Neural progenitor cell (in vitro differentiated cells): ENCODE results near the gene SLFN13. TPM values are rescaled to one million over a fixed set of nuclear protein-coding genes. Genes with fewer than 3 reads are reported as not detected.

ENCODE experiments used
- DNase-seq: peaks from one replicate; pipeline ENCODE4 v3.0.0-alpha.2; 2016; ENCODE audit warnings: low spot score
- H2AFZ ChIP-seq: fragments of 200-600 bp; sonication (generic); replicated peaks from 2 replicates; pipeline ENCODE4 v1.6.1; 2016; ENCODE audit warnings: antibody characterized with exemption
- H3F3A ChIP-seq: fragments of 200-600 bp; sonication (generic); 2 replicates; pipeline ENCODE4 v1.6.1; 2016; ENCODE audit warnings: antibody characterized with exemption, low read depth
- H3K27ac ChIP-seq: fragments of 200-600 bp; sonication (generic); 2 replicates; pipeline ENCODE4 v1.5.1; 2016; ENCODE audit warnings: mild to moderate bottlenecking
- H3K27me3 ChIP-seq: fragments of 200-600 bp; sonication (generic); 2 replicates; pipeline ENCODE4 v1.6.1; 2016; ENCODE audit warnings: mild to moderate bottlenecking, moderate library complexity
- H3K36me3 ChIP-seq: fragments of 200-600 bp; sonication (generic); 2 replicates; pipeline ENCODE4 v1.5.1; 2016
- H3K4me1 ChIP-seq: fragments of 200-600 bp; sonication (generic); 2 replicates; pipeline ENCODE4 v1.6.1; 2016; ENCODE audit warnings: mixed run types
- H3K4me2 ChIP-seq: fragments of 200-600 bp; sonication (generic); 2 replicates; pipeline ENCODE4 v1.6.1; 2016
- H3K4me3 ChIP-seq: fragments of 200-600 bp; sonication (generic); 2 replicates; pipeline ENCODE4 v1.5.1; 2016
- H3K79me2 ChIP-seq: fragments of 200-600 bp; sonication (generic); 2 replicates; pipeline ENCODE4 v1.6.1; 2016; ENCODE audit warnings: low read depth
- H3K9ac ChIP-seq: fragments of 200-600 bp; sonication (generic); 2 replicates; pipeline ENCODE4 v1.6.1; 2016
- H3K9me3 ChIP-seq: fragments of 200-600 bp; sonication (generic); 2 replicates; pipeline ENCODE4 v1.5.1; 2016; ENCODE audit warnings: low read depth
- H4K20me1 ChIP-seq: fragments of 200-600 bp; sonication (generic); 2 replicates; pipeline ENCODE4 v1.6.1; 2016; ENCODE audit warnings: low read depth
- H3K27ac Mint-ChIP-seq: 3 replicates; pipeline ENCODE4 v1.8.0; 2021; ENCODE audit warnings: mixed read lengths
- H3K27me3 Mint-ChIP-seq: 2 replicates; pipeline ENCODE4 v1.8.0; 2022; ENCODE audit warnings: low read depth, mild to moderate bottlenecking, inconsistent platforms, moderate library complexity, mixed read lengths; ENCODE audit not compliant: insufficient read depth
- H3K36me3 Mint-ChIP-seq: 3 replicates; pipeline ENCODE4 v1.8.0; 2021; ENCODE audit warnings: mixed read lengths
- H3K4me1 Mint-ChIP-seq: 3 replicates; pipeline ENCODE4 v1.8.0; 2021; ENCODE audit warnings: mixed read lengths
- H3K4me3 Mint-ChIP-seq: 3 replicates; pipeline ENCODE4 v1.8.0; 2021; ENCODE audit warnings: mild to moderate bottlenecking, moderate library complexity, mixed read lengths
- H3K9me3 Mint-ChIP-seq: 3 replicates; pipeline ENCODE4 v1.8.0; 2020; ENCODE audit warnings: mixed read lengths
- CTCF ChIP-seq: fragments of 200-600 bp; sonication (generic); IDR thresholded peaks from 2 replicates; pipeline ENCODE4 v1.5.1; 2017; ENCODE audit warnings: antibody characterized with exemption, mild to moderate bottlenecking
- EZH2 ChIP-seq: fragments of 200-600 bp; sonication (generic); IDR thresholded peaks from 2 replicates; pipeline ENCODE4 v1.6.1; 2017; ENCODE audit warnings: antibody characterized with exemption, mild to moderate bottlenecking, moderate library complexity
- EZH2phosphoT487 ChIP-seq: fragments of 200-600 bp; sonication (generic); IDR thresholded peaks from 2 replicates; pipeline ENCODE4 v1.6.1; 2017; ENCODE audit warnings: antibody characterized with exemption
- total RNA-seq: library from RNA; depleted of rRNA; stranded (reverse); fragments of >200 nt; gene quantifications from 2 replicates; pipeline ENCODE4 v1.2.3, GENCODE V29; 2015; ENCODE audit warnings: low replicate concordance

SLFN13 gene
- total RNA-seq, 1 donor from 2014 or later = 0.88 TPM

GRCh38 chr17:35448899-35449227, 297 bp upstream of the SLFN13 start:
- Mint-ChIP-seq H3K4me1 (peaks cover 14% of the 10 kb centered on the region), H3K27ac (no peak overlapping the region), H3K36me3 (peaks cover 4% of the 10 kb centered on the region), H3K9me3 (peaks cover 2% of the 10 kb centered on the region), H3K4me3 (peak overlapping the region; percentile 86), H3K27me3 (peaks cover 25% of the 10 kb centered on the region)
- peak overlapping the region; percentile 79 for H3K4me2 ChIP-seq
- H2AFZ ChIP-seq = no peak overlapping the region
- peak; percentile 44 for TF ChIP-seq EZH2
- TF ChIP-seq EZH2phosphoT487 = peak; percentile 44
- TF ChIP-seq CTCF = no peak
- H3K9ac ChIP-seq = no peak overlapping the region
- H3K4me3 ChIP-seq = peak overlapping the region; percentile 47
- H3K27me3 ChIP-seq = peaks cover 100% of the 10 kb centered on the region
- DNase-seq = peak; percentile 29
- no peaks in the 10 kb centered on the region for H3K36me3 ChIP-seq
- H3F3A ChIP-seq = peaks cover 15% of the 10 kb centered on the region
- H3K9me3 ChIP-seq = no peaks in the 10 kb centered on the region
- peaks cover 16% of the 10 kb centered on the region for H3K4me1 ChIP-seq
- no peak overlapping the region for H3K27ac ChIP-seq
- H3K79me2 ChIP-seq = no peaks in the 10 kb centered on the region
- no peaks in the 10 kb centered on the region for H4K20me1 ChIP-seq

- H3K4me3 ChIP-seq = peak overlapping the region; percentile 47
- peak overlapping the region; percentile 93 for H3K27ac Mint-ChIP-seq
- H3K27ac ChIP-seq = no peak overlapping the region
Measured at GRCh38 chr17:35447499-35447898, 1.1 kb downstream of the SLFN13 start.

GRCh38 chr17:35438433-35438832, 10.1 kb downstream of the SLFN13 start:
- H3K4me1 Mint-ChIP-seq = peaks cover 34% of the 10 kb centered on the region
- Histone ChIP-seq H3K36me3 (no peaks in the 10 kb centered on the region), H3K27me3 (no peaks in the 10 kb centered on the region), H3F3A (no peaks in the 10 kb centered on the region), H3K9ac (no peak overlapping the region), H3K4me3 (no peak overlapping the region), H2AFZ (no peak overlapping the region), H3K79me2 (no peaks in the 10 kb centered on the region), H3K9me3 (no peaks in the 10 kb centered on the region), H3K27ac (no peak overlapping the region), H3K4me2 (no peak overlapping the region), H3K4me1 (peaks cover 1% of the 10 kb centered on the region), H4K20me1 (no peaks in the 10 kb centered on the region)
- H3K27ac Mint-ChIP-seq = no peak overlapping the region
- H3K36me3 Mint-ChIP-seq = no peaks in the 10 kb centered on the region
- no peak for TF ChIP-seq CTCF
- no peaks in the 10 kb centered on the region for H3K9me3 Mint-ChIP-seq
- no peaks in the 10 kb centered on the region for H3K27me3 Mint-ChIP-seq
- DNase-seq = no peak
- no peak overlapping the region for H3K4me3 Mint-ChIP-seq

More at GRCh38 chr17:35447499-35447898, 1.1 kb downstream of the SLFN13 start:
- H3K4me2 ChIP-seq = peak overlapping the region; percentile 79
- Mint-ChIP-seq H3K27me3 (peaks cover 14% of the 10 kb centered on the region), H3K36me3 (peaks cover 4% of the 10 kb centered on the region), H3K4me1 (peaks cover 14% of the 10 kb centered on the region), H3K4me3 (peak overlapping the region; percentile 86), H3K9me3 (peaks cover 2% of the 10 kb centered on the region)
- H3K4me1 ChIP-seq = peaks cover 16% of the 10 kb centered on the region
- H4K20me1 ChIP-seq = no peaks in the 10 kb centered on the region
- H3F3A ChIP-seq = peaks cover 15% of the 10 kb centered on the region
- no peak overlapping the region for H3K9ac ChIP-seq
- H2AFZ ChIP-seq = peak overlapping the region; percentile 73
- no peaks in the 10 kb centered on the region for H3K79me2 ChIP-seq
- H3K36me3 ChIP-seq = no peaks in the 10 kb centered on the region
- peak; percentile 17 for DNase-seq
- TF ChIP-seq EZH2 (no peak), EZH2phosphoT487 (no peak), CTCF (no peak)
- peaks cover 86% of the 10 kb centered on the region for H3K27me3 ChIP-seq
- H3K9me3 ChIP-seq = no peaks in the 10 kb centered on the region
